ENCODE data around the gene CMIP. TPM values are rescaled to one million over a fixed set of nuclear protein-coding genes. Genes with fewer than 3 reads are reported as not detected.

Gene CMIP
- total RNA-seq, 1 donor from 2014 or later, result 19.1 TPM

GRCh38 chr16:81568749-81569087 is 124.1 kb downstream of the CMIP start:
- DNase-seq (ENCODE audit: low read depth), result no peak
- TF ChIP-seq, protein P1, sequence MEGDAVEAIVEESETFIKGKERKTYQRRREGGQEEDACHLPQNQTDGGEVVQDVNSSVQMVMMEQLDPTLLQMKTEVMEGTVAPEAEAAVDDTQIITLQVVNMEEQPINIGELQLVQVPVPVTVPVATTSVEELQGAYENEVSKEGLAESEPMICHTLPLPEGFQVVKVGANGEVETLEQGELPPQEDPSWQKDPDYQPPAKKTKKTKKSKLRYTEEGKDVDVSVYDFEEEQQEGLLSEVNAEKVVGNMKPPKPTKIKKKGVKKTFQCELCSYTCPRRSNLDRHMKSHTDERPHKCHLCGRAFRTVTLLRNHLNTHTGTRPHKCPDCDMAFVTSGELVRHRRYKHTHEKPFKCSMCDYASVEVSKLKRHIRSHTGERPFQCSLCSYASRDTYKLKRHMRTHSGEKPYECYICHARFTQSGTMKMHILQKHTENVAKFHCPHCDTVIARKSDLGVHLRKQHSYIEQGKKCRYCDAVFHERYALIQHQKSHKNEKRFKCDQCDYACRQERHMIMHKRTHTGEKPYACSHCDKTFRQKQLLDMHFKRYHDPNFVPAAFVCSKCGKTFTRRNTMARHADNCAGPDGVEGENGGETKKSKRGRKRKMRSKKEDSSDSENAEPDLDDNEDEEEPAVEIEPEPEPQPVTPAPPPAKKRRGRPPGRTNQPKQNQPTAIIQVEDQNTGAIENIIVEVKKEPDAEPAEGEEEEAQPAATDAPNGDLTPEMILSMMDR (conservative IDR thresholded peaks at IDR 0.05; ENCODE audit: low read depth, low read length), result no peak
- H3K4me3 ChIP-seq (ENCODE audit: low read depth, low read length), result no peak overlapping the region

- no peak overlapping the region for H3K4me3 ChIP-seq (ENCODE audit: low read depth, low read length)
- TF ChIP-seq, protein P1 (conservative IDR thresholded peaks at IDR 0.05; ENCODE audit: low read depth, low read length), result no peak
- no peak for DNase-seq (ENCODE audit: low read depth)
Observed at GRCh38 chr16:81569361-81570034, 124.9 kb downstream of the CMIP start.

DNA sequence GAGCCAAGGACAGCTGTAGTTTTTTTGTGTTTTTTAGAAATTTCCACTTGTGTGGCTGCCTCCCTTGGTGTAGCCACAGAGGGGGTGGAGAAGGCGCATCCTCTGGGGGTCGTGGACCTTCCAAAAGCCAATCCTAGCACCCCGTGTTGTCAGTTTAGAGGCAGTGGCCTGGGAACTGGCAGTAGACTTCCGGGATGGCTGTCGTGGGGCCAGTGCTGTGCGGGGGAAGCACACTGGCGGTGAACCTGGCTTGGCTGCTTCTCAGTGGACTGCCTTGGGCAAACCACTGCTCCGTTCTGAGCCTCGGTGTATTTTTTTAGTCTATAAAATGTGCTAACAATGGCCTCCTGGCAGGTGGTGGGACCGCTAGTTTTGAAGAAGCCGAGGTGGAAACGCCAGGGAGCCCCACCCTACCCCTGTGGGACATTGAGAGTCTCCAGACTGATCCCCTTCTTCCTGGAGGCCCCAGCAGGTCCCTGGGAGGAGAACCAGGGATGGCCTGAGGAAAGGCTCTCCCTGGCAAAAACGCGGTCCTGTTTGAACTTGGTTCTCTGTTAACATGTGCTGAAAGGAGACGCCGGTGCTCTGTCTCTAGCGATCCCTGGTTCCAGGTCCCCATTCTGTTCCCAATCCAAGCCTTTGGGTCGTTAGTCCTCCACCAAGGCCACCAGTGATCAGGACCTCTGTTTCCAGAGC is 125.7 kb downstream of the CMIP start:
- TF ChIP-seq, protein P1 (conservative IDR thresholded peaks at IDR 0.05; ENCODE audit: low read depth, low read length), result no peak
- no peak for DNase-seq (ENCODE audit: low read depth)
- H3K4me3 ChIP-seq (ENCODE audit: low read depth, low read length), result no peak overlapping the region

DNA sequence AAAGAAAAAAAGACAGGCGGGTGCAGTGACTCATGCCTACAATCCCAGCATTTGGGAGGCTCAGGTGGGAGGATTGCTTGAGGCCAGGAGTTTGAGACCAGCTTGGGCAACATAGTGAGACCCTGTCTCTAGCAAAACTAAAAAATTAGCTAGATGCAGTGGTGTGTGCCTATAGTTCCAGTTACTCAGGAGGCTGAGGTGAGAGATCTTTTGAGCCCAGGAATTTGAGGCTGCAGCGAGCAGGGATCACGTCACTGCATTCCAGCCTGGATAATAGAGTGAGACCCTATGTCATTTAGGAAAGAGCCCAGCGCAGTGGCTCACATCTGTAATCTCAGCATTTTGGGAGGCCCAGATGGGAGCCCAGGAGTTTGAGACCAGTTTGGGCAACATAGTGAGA is 126.6 kb downstream of the CMIP start:
- no peak for DNase-seq (ENCODE audit: low read depth)
- no peak overlapping the region for H3K4me3 ChIP-seq (ENCODE audit: low read depth, low read length)
- TF ChIP-seq, protein P1 (conservative IDR thresholded peaks at IDR 0.05; ENCODE audit: low read depth, low read length), result no peak

DNA sequence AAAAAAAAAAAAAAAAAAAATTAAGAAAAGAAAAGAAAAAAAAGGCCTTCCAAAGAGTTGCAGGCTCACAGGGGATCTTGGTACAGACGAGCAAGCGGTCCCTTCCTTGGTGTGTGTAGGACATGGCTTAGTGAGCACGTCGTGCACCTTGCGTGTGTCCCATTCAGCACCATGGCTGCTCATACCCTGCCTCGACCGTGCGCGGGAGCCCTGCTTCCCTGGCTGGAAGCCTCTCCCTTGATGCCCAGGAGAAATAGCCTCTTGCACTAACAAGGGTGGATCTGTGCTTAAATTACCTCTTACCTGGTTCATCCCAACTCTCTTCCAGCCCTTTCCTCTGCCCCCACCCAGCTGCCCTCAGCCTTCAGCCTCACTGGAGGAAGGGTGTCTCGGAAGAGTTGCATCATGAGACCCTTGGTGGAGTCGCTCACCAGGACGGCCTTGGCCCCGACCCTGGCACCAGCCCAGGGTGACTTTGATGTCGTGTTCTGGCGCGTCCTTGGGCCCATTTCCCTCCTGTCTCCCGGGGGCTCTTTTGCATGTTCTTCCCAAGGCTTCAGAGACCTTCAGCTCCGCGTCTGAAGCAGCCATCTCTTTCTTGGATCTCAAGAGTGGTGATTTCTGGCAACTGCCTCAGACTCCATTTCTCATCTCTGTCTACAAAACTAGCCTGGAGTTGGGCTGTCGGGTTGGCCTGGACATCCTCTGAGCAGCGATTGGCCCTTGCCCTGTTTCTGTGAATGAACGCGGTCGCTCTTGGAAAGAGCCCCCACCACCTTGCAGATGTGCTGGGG is 127.2 kb downstream of the CMIP start:
- DNase-seq (ENCODE audit: low read depth), result no peak
- TF ChIP-seq, protein P1 (conservative IDR thresholded peaks at IDR 0.05; ENCODE audit: low read depth, low read length), result no peak
- no peak overlapping the region for H3K4me3 ChIP-seq (ENCODE audit: low read depth, low read length)

DNA sequence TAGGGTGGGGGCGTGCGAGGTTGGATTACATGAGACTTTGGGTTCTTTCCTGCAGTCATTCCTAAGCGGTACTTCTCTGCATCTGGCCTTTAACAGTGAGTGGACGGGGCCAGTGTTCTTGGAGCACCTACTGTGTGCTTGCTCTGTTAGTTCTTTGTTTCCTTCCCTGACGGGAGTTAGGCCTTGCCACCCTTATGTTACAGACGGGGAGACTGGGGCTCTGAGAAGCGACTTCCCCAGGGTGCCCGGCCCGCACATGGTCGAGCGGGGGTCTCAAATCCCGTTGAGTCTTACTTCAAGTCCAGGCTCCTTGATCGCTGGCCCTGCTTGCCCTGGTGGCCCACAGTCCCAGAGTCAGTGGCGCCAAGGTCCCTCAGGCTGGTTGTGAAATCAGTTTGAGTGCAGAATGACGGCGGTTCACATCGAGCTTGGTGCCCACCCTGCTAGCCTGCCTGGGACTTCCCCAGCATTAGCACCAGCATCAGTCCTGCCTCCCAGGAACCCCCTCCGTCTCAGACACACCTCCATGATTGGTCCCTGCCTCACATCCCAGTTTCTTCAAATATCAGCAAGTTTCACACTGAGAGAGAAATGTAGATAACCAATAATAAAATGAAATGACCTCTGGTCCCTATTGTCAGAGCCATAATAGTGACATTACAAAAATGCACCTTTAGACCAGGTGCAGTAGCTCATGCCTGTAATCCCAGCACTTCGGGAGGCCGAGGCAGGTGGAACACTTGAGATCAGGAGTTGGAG is 128.0 kb downstream of the CMIP start:
- H3K4me3 ChIP-seq (ENCODE audit: low read depth, low read length), result no peak overlapping the region
- no peak for DNase-seq (ENCODE audit: low read depth)
- TF ChIP-seq, protein P1 (conservative IDR thresholded peaks at IDR 0.05; ENCODE audit: low read depth, low read length), result no peak
